AG09309 (cell line): Measurements from ENCODE around the gene SMAD3.

Source experiments
- DNase-seq: peaks from one replicate; pipeline ENCODE4 v3.0.0-alpha.2; 2010; ENCODE audit warnings: low read depth
- H3K4me3 ChIP-seq: 2 replicates; pipeline ENCODE4 v1.5.1; 2011; ENCODE audit warnings: mild to moderate bottlenecking, low read depth, low read length, moderate library complexity; ENCODE audit not compliant: control insufficient read depth
- CTCF ChIP-seq: IDR thresholded peaks from 2 replicates; pipeline ENCODE4 v1.5.1; 2011; ENCODE audit warnings: mild to moderate bottlenecking, low read depth, low read length, inconsistent platforms; ENCODE audit not compliant: insufficient read depth, control insufficient read depth; ENCODE audit errors: missing control alignments

The SMAD3 gene

DNA sequence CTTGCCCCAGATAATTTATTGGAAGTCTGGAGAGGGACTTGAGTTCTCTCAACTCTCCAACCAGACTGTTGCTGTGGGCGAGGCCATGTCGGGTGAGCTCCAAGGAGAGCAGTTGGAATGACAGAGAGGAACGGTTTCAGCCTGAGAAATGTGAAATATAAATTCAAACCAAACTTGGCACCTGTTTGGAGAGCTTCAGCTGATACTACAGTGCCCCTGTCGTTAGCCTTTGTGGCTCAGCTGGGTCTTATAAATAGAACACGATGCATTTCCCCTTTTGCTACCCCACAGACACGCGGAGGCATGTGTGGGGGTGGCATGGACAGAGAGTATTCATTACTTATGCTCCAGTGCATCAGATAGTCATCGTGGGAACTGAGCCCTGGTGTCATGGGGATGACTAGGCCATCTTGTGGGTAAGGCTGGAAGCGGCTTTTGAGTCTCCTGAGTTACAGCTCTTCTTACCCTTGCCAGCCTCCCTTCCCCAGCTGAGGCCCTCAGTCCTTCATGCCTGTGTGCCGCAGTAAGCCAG, 15.6 kb downstream of the SMAD3 start:
- TF ChIP-seq CTCF = peak; percentile 41
- peak overlapping the region; percentile 11 for H3K4me3 ChIP-seq
- peak; percentile 69 for DNase-seq

DNA sequence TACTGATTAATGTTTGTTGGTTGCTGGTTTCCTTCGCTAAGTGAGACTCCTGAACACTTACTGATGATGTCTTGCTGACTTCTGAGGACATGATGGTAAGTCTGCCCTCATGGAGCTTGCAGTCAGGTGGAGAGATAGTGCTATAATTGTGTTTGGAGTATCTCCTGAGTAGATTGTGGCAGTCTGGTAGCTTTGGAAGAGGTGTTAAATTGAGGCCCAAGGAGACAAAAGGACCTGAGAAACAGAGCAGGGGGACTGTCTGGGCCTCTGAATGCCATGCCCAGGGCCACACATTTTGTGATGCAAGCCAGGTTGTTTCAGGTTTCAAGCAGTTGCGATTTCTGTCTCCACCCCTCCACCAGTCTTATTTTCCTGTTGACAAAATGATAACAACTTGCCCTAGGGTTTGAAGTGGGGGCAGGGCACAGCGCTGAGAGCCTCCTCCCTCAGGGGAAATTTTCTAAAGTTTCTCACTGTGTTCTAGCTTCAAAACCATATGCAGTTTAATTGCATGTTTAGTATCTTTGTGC, 16.7 kb downstream of the SMAD3 start:
- H3K4me3 ChIP-seq = no peak overlapping the region
- no peak for DNase-seq
- no peak for TF ChIP-seq CTCF

GRCh38 chr15:67083135-67083762, 17.8 kb downstream of the SMAD3 start:
- H3K4me3 ChIP-seq = no peak overlapping the region
- no peak for DNase-seq
- TF ChIP-seq CTCF = no peak

GRCh38 chr15:67084561-67084960, 19.2 kb downstream of the SMAD3 start:
- no peak for DNase-seq
- H3K4me3 ChIP-seq = no peak overlapping the region
- TF ChIP-seq CTCF = no peak

- TF ChIP-seq CTCF = no peak
- no peak overlapping the region for H3K4me3 ChIP-seq
- no peak for DNase-seq
These were observed 19.9 kb downstream of the SMAD3 start for GRCh38 chr15:67085237-67085817.

GRCh38 chr15:67085818-67086636, 20.6 kb downstream of the SMAD3 start:
- peak; percentile 96 for DNase-seq
- H3K4me3 ChIP-seq = no peak overlapping the region
- no peak for TF ChIP-seq CTCF
